Kidney (tissue), 14 donors: ENCODE data around the gene SLC15A1. TPM values are rescaled to one million over a fixed set of nuclear protein-coding genes. Genes with fewer than 3 reads are reported as not detected.

Experiments used
- DNase-seq, 5 donors: peaks; one replicate each; pipeline ENCODE4 v3.0.0-alpha.2; 2013 to 2020
- FAIRE-seq: peaks from 2 replicates; lab custom pipeline; 2012; peaks lifted over from hg19 to GRCh38; lab: Jason Lieb, UNC
- H3K27ac ChIP-seq, 2 donors: one replicate each; pipeline ENCODE4 v1.7.0; 2013; ENCODE audit warnings: low read depth in 2 of 2, low read length in 2 of 2, inconsistent platforms in 1 of 2
- H3K27me3 ChIP-seq: one replicate; pipeline ENCODE4 v1.7.1; 2013; ENCODE audit warnings: low read length, inconsistent platforms; ENCODE audit not compliant: control insufficient read depth, insufficient read depth
- H3K36me3 ChIP-seq, 3 donors: one replicate each; pipeline versions ENCODE4 v1.7.0 to v1.7.1; 2013; ENCODE audit warnings: low read length in 3 of 3, control low read depth in 1 of 3, inconsistent platforms in 1 of 3; ENCODE audit not compliant: insufficient read depth in 3 of 3, control insufficient read depth in 2 of 3
- H3K4me1 ChIP-seq, 3 donors: one replicate each; pipeline versions ENCODE4 v1.7.0 to v1.7.1; 2013; ENCODE audit warnings: low read length in 3 of 3, inconsistent platforms in 1 of 3, low read depth in 1 of 3; ENCODE audit not compliant: control insufficient read depth in 2 of 3, insufficient read depth in 2 of 3
- H3K4me3 ChIP-seq, 3 donors: one replicate each; pipeline versions ENCODE4 v1.7.0 to v1.8.1; 2013; ENCODE audit warnings: low read length in 3 of 3, control low read depth in 1 of 3, inconsistent platforms in 1 of 3
- H3K9ac ChIP-seq, 3 donors: one replicate each; pipeline versions ENCODE4 v1.7.0 to v1.7.1; 2013; ENCODE audit warnings: low read length in 3 of 3, control low read depth in 1 of 3, inconsistent platforms in 1 of 3
- H3K9me3 ChIP-seq, 3 donors: one replicate each; pipeline versions ENCODE4 v1.7.0 to v1.7.1; 2013; ENCODE audit warnings: low read length in 3 of 3, control low read depth in 1 of 3, inconsistent platforms in 1 of 3; ENCODE audit not compliant: control insufficient read depth in 2 of 3, insufficient read depth in 1 of 3
- intact Hi-C: fragments of 100-400 bp; cut with DNase I; formaldehyde crosslinking; loops from one replicate; pipeline ENCODE4 v1.11.1; 2022
- polyA plus RNA-seq: library from polyadenylated mRNA; stranded (reverse); fragments of 350-450 nt; fragmentation: Illumina TruSeq; extraction: RNeasy Lipid Tissue Mini Kit (QIAGEN cat#74804); gene quantifications from one replicate; pipeline ENCODE4 v1.2.3, GENCODE V29; 2014; ENCODE audit warnings: low read depth, low replicate concordance; ENCODE audit not compliant: insufficient read depth
- total RNA-seq: library from RNA; stranded (reverse); fragmentation: NEBNext Ultra II Directional; extraction: Animal tissue kit (Norgen Biotek cat#: 25700); gene quantifications from one replicate; pipeline ENCODE4 v1.2.1, GENCODE V29; 2021
- TF ChIP-seq, protein P1 (sequence below): IDR thresholded peaks from 3 replicates; pipeline ENCODE4 v1.5.1; 2012; ENCODE audit warnings: mild to moderate bottlenecking, moderate library complexity, borderline replicate concordance; ENCODE audit not compliant: insufficient read depth; ENCODE audit errors: extremely low read depth
- donor health status: control.
- donor health status: control.
- donor health status: control.
- donor health status: control.
- donor health status: control.
- donor health status: DM: yes; HTN: yes; CAD: no.
- donor health status: Normal renal cell carcinoma (clear cell type).

SLC15A1 gene
- total and polyA plus RNA-seq, 2 donors from 2014 or later = 5.6 to 10.2 TPM

DNA sequence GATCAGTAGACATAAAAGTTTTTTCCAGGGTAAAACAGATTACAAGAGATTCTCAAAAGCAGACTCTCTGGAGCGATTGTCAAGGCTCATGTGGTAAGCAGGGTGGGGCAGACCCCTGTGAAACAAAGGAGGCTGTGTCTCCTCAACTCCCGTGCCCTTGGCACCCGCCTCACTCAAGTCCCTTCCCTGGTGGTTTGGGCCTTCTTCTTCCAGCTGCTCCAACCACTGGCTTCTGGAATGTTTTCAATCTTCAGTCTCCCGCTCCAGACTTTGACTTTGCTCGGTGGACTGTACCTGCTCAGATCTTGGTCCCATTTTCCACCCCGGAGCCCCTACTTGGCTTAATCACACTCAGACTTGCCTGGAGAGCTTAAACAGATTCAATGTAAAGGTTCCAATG is 100.7 kb downstream of the SLC15A1 start:
- intact Hi-C loops = loop anchor here (5.0 kb wide), 1 partner anchor 204 kb away; no protein-coding TSS in a partner anchor

DNA sequence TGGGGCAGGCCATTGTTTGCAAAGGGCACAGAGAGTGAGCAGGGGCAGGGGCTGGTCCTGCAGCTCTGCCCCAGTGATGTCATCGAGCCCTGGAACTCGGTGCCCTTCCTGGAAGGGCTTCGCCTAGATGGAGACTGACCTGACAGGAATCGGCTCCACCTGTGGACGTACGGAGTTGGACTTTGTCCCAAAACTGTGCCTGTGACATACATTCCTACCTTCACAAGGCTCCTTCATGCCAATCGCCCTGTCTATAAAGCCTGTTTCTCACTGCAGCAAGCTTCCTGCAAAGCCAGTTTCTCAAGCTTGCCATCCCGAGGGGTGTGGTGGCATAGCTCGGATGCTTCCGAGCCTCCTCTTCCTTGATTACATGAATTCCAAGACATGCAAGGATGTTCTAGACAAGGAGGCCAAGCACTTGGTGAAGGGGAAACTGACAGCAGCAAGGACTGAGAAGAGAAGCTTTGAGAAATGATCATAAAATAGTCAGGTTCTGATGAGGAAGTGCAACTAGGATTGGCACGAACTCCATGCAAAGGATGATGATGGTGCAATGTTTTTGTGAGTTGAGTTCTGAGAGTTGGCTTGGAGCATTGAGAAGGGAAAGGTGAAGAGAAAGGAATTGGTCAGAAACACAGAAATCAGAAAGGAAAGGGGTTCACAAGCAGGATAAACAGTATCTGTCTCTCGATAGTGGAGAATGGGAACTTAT is 101.9 kb downstream of the SLC15A1 start:
- DNase-seq (no peak), FAIRE-seq (no peak)
- Histone ChIP-seq H3K9ac (no peak overlapping the region), H3K27me3 (no peaks in the 10 kb centered on the region), H3K9me3 (no peaks in the 10 kb centered on the region), H3K36me3 (no peaks in the 10 kb centered on the region), H3K4me1 (no peaks in the 10 kb centered on the region), H3K27ac (no peak overlapping the region), H3K4me3 (no peak overlapping the region)
- intact Hi-C loops = loop anchor here (5.0 kb wide), 1 partner anchor 203 kb away; no protein-coding TSS in a partner anchor
- TF ChIP-seq, protein P1, sequence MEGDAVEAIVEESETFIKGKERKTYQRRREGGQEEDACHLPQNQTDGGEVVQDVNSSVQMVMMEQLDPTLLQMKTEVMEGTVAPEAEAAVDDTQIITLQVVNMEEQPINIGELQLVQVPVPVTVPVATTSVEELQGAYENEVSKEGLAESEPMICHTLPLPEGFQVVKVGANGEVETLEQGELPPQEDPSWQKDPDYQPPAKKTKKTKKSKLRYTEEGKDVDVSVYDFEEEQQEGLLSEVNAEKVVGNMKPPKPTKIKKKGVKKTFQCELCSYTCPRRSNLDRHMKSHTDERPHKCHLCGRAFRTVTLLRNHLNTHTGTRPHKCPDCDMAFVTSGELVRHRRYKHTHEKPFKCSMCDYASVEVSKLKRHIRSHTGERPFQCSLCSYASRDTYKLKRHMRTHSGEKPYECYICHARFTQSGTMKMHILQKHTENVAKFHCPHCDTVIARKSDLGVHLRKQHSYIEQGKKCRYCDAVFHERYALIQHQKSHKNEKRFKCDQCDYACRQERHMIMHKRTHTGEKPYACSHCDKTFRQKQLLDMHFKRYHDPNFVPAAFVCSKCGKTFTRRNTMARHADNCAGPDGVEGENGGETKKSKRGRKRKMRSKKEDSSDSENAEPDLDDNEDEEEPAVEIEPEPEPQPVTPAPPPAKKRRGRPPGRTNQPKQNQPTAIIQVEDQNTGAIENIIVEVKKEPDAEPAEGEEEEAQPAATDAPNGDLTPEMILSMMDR = no peak

More for the DNA sequence above, 100.7 kb downstream of the SLC15A1 start:
- Histone ChIP-seq H3K4me3 (no peak overlapping the region), H3K27ac (no peak overlapping the region), H3K9me3 (no peaks in the 10 kb centered on the region), H3K27me3 (no peaks in the 10 kb centered on the region), H3K9ac (no peak overlapping the region), H3K36me3 (no peaks in the 10 kb centered on the region), H3K4me1 (no peaks in the 10 kb centered on the region)
- FAIRE-seq = no peak
- no peak for DNase-seq
- TF ChIP-seq, protein P1 = no peak

DNA sequence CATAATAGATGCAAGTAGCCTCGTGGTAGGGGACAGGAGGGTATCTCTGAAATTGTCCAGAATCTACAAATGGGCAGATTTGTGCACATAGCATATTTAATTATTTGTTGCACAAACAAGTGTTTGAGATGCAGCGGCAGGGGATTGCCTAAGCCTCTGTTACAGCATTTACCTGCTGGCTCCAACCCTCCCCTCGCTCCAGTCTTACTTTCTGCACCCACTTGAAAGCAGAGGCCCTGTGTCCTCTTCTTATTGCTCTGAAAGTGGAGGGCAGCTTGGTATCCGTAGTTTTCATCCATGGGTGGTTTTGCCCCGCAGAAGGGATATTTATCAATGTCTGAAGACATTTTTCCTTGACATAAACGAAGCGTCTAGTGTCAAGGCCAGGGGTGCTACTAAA is 102.6 kb downstream of the SLC15A1 start:
- intact Hi-C loops = loop anchor here (5.0 kb wide), 1 partner anchor 203 kb away; no protein-coding TSS in a partner anchor
- Histone ChIP-seq H3K4me1 (no peaks in the 10 kb centered on the region), H3K9ac (no peak overlapping the region), H3K27ac (no peak overlapping the region), H3K9me3 (no peaks in the 10 kb centered on the region), H3K4me3 (no peak overlapping the region), H3K27me3 (no peaks in the 10 kb centered on the region), H3K36me3 (no peaks in the 10 kb centered on the region)
- no peak for FAIRE-seq
- no peak for DNase-seq
- TF ChIP-seq, protein P1 = no peak
